ENCODE data around the gene KCNK1.

The KCNK1 gene

GRCh38 chr1:233704170-233704897 is 90.4 kb downstream of the KCNK1 start:
- no peak for DNase-seq (ENCODE audit: extremely low spot score)
- ChIA-PET POLR2A (no interaction called here), CTCF (no interaction called here)
- no peak for TF ChIP-seq CTCF (IDR thresholded peaks at IDR 0.05; ENCODE audit: control extremely low read depth, extremely low read depth, low read depth, missing control alignments)

- CTCF ChIA-PET, result interaction anchor here (1.2 to 1.8 kb wide), 3 partner anchors 11 to 22 kb away, joined by 3 to 6 read pairs (median 5); no protein-coding TSS in a partner anchor
- POLR2A ChIA-PET, result no interaction called here
Measured at GRCh38 chr1:233704898-233705723, 91.2 kb downstream of the KCNK1 start.

GRCh38 chr1:233707153-233707879 is 93.4 kb downstream of the KCNK1 start:
- ChIA-PET CTCF (interaction anchor here (0.7 to 1.4 kb wide), 2 partner anchors 10 to 11 kb away, joined by 3 to 5 read pairs; no protein-coding TSS in a partner anchor), POLR2A (no interaction called here)
- no peak for DNase-seq (ENCODE audit: extremely low spot score)
- no peak for TF ChIP-seq CTCF (IDR thresholded peaks at IDR 0.05; ENCODE audit: control extremely low read depth, extremely low read depth, low read depth, missing control alignments)

More at GRCh38 chr1:233704898-233705723, 91.2 kb downstream of the KCNK1 start:
- TF ChIP-seq CTCF (IDR thresholded peaks at IDR 0.05; ENCODE audit: control extremely low read depth, extremely low read depth, low read depth, missing control alignments), result no peak
- no peak for DNase-seq (ENCODE audit: extremely low spot score)

GRCh38 chr1:233707880-233708815 is 94.2 kb downstream of the KCNK1 start:
- TF ChIP-seq CTCF (IDR thresholded peaks at IDR 0.05; ENCODE audit: control extremely low read depth, extremely low read depth, low read depth, missing control alignments), result no peak
- ChIA-PET POLR2A (no interaction called here), CTCF (interaction anchor here (0.7 to 1.4 kb wide), 2 partner anchors 9 to 12 kb away, joined by 3 to 5 read pairs; no protein-coding TSS in a partner anchor)
- no peak for DNase-seq (ENCODE audit: extremely low spot score)

GRCh38 chr1:233710031-233710430 is 96.1 kb downstream of the KCNK1 start:
- POLR2A ChIA-PET, result no interaction called here
- no peak for TF ChIP-seq CTCF (IDR thresholded peaks at IDR 0.05; ENCODE audit: control extremely low read depth, extremely low read depth, low read depth, missing control alignments)
- no peak for DNase-seq (ENCODE audit: extremely low spot score)
- CTCF ChIA-PET, result interaction anchor here (0.9 kb wide), 1 partner anchor 14 kb away, joined by 4 read pairs; no protein-coding TSS in a partner anchor
